UCSD-AML1 (cell line): ENCODE data around the gene KRTAP26-1.

Experiments used
- DNase-seq: peaks from one replicate; lab custom pipeline; 2025; ENCODE audit not compliant: unreplicated experiment; lab: John Stamatoyannopoulos, UW

The KRTAP26-1 gene

GRCh38 chr21:30271611-30272010 lies 48.5 kb downstream of the KRTAP26-1 start:
- no peak for DNase-seq

- DNase-seq, result no peak
Observed at GRCh38 chr21:30271156-30271555, 49.0 kb downstream of the KRTAP26-1 start.

DNA sequence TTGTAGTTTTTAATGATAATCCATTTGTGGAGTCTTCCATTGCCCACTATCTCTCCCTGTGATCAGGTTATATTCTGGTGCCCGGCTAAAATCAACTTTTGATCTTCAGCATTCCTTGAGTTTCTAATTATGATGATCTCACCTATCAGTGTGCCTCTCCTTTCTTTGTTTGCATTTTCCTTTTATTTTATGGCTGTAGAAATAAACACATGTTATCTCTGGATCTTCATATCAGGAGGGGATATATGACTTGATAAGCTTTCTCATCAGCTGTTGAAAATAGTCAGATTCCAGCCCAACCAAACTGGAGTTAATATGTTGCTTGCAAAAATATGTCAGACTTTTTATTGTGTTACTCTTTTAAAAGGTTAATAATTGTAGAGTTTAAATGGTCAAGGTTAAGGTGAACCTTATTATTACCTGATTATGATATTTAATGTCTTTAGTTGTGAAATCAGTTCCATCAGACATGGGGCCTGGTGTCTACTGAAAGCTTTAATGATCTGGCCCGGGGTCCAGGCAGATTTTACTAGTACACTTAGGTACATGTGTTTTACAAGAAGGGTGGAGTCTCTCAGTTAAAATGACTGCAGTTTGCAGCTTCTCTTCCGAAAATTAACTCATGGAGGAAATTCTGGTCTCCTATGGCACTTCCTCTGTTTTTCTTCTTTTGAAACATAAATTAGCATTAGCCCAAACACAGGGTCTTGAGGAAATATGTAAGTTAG lies 50.1 kb downstream of the KRTAP26-1 start:
- DNase-seq, result no peak
